Neural cell (in vitro differentiated cells): ENCODE data around the gene GMPPB. TPM values are rescaled to one million over a fixed set of nuclear protein-coding genes. Genes with fewer than 3 reads are reported as not detected.

Experiments
- H2AFZ ChIP-seq: fragments of 200-600, 300-800 bp; sonication (generic), shearing (Covaris generic); 2 replicates; pipeline ENCODE4 v1.6.0; 2014; ENCODE audit warnings: low read depth, mild to moderate bottlenecking, antibody characterized with exemption, low read length, moderate library complexity
- H3F3A ChIP-seq: fragments of 200-600 bp; shearing (Covaris generic); 2 replicates; pipeline ENCODE4 v1.6.1; 2016; ENCODE audit warnings: mild to moderate bottlenecking, moderate library complexity, mixed read lengths, antibody characterized with exemption, low read length; ENCODE audit not compliant: insufficient read depth, poor library complexity, severe bottlenecking
- H3K27ac ChIP-seq: fragments of 200-600, 300-800 bp; sonication (generic), shearing (Covaris generic); 2 replicates; pipeline ENCODE4 v1.5.1; 2014; ENCODE audit warnings: mild to moderate bottlenecking, low read length, moderate library complexity
- H3K27me3 ChIP-seq: fragments of 300-800, 200-600 bp; sonication (generic), shearing (Covaris generic); 2 replicates; pipeline ENCODE4 v1.6.0; 2014; ENCODE audit warnings: mild to moderate bottlenecking, low read depth, low read length, moderate library complexity; ENCODE audit not compliant: insufficient read depth
- H3K36me3 ChIP-seq: fragments of 300-800, 200-600 bp; sonication (generic), shearing (Covaris generic); 2 replicates; pipeline ENCODE4 v1.5.1; 2014; ENCODE audit warnings: mild to moderate bottlenecking, antibody characterized with exemption, low read length, moderate library complexity; ENCODE audit not compliant: insufficient read depth
- H3K4me2 ChIP-seq: fragments of 300-800, 200-600 bp; sonication (generic), shearing (Covaris generic); 2 replicates; pipeline ENCODE4 v1.6.0; 2014; ENCODE audit warnings: mild to moderate bottlenecking, low read length
- H3K4me3 ChIP-seq: fragments of 300-800, 200-600 bp; sonication (generic), shearing (Covaris generic); 2 replicates; pipeline ENCODE4 v1.5.1; 2014; ENCODE audit warnings: mild to moderate bottlenecking, low read length, moderate library complexity
- H3K79me2 ChIP-seq: fragments of 200-600 bp; shearing (Covaris generic); replicated peaks from 2 replicates; pipeline ENCODE4 v1.6.0; 2014; ENCODE audit warnings: mild to moderate bottlenecking, low read length, moderate library complexity; ENCODE audit not compliant: insufficient read depth
- H3K9ac ChIP-seq: fragments of 300-800, 200-600 bp; sonication (generic), shearing (Covaris generic); 2 replicates; pipeline ENCODE4 v1.6.1; 2016; ENCODE audit warnings: mild to moderate bottlenecking, low read length, mixed read lengths
- H3K9me2 ChIP-seq: fragments of 200-600 bp; shearing (Covaris generic); 2 replicates; pipeline ENCODE4 v1.6.1; 2016; ENCODE audit warnings: mild to moderate bottlenecking, low read length, mixed read lengths; ENCODE audit not compliant: insufficient read depth
- H3K9me3 ChIP-seq: fragments of 200-600, 300-800 bp; sonication (generic), shearing (Covaris generic); 2 replicates; pipeline ENCODE4 v1.6.1; 2016; ENCODE audit warnings: mild to moderate bottlenecking, mixed run types, low read length, moderate library complexity, mixed read lengths
- H4K20me1 ChIP-seq: fragments of 200-600 bp; shearing (Covaris generic); 2 replicates; pipeline ENCODE4 v1.6.1; 2016; ENCODE audit warnings: mild to moderate bottlenecking, mixed run types; ENCODE audit not compliant: insufficient read depth
- EP300 ChIP-seq: fragments of 450-650 bp; conservative IDR thresholded peaks from 2 replicates; pipeline ENCODE4 v1.6.1; 2014; ENCODE audit warnings: antibody characterized with exemption, mild to moderate bottlenecking, moderate library complexity; ENCODE audit not compliant: poor library complexity, severe bottlenecking
- EZH2 ChIP-seq: fragments of 200-600, 300-800 bp; shearing (Covaris generic), sonication (generic); IDR thresholded peaks from 2 replicates; pipeline ENCODE4 v1.6.1; 2014; ENCODE audit warnings: antibody characterized with exemption, low read length, borderline replicate concordance, mild to moderate bottlenecking; ENCODE audit not compliant: insufficient read depth, poor library complexity, severe bottlenecking
- MXI1 ChIP-seq: fragments of 450-650 bp; conservative IDR thresholded peaks from 2 replicates; pipeline ENCODE4 v1.6.1; 2014; ENCODE audit warnings: antibody characterized with exemption, mild to moderate bottlenecking; ENCODE audit not compliant: poor library complexity, severe bottlenecking
- POLR2AphosphoS5 ChIP-seq: IDR thresholded peaks from 2 replicates; pipeline ENCODE4 v1.6.1; 2012
- RAD21 ChIP-seq: fragments of 450-650 bp; conservative IDR thresholded peaks from 2 replicates; pipeline ENCODE4 v1.6.1; 2014; ENCODE audit warnings: antibody characterized with exemption, mild to moderate bottlenecking, moderate library complexity
- SMC3 ChIP-seq: fragments of 450-650 bp; conservative IDR thresholded peaks from 2 replicates; pipeline ENCODE4 v1.6.1; 2014; ENCODE audit warnings: antibody characterized with exemption, mild to moderate bottlenecking, moderate library complexity; ENCODE audit not compliant: poor library complexity
- TAF1 ChIP-seq: IDR thresholded peaks from 2 replicates; pipeline ENCODE4 v1.6.1; 2012; ENCODE audit warnings: low read depth
- polyA plus RNA-seq: library from polyadenylated mRNA; depleted of rRNA; stranded (reverse); fragments of >200 nt; gene quantifications from 2 replicates; pipeline ENCODE4 v1.2.3, GENCODE V29; 2014
- TF ChIP-seq, protein P1 (sequence below): IDR thresholded peaks from 2 replicates; pipeline ENCODE4 v1.6.1; 2012; ENCODE audit warnings: borderline replicate concordance
- TF ChIP-seq, protein P2 (sequence below): fragments of 450-650 bp; IDR thresholded peaks from 2 replicates; pipeline ENCODE4 v1.5.1; 2014; ENCODE audit warnings: antibody characterized with exemption, mild to moderate bottlenecking, moderate library complexity; ENCODE audit not compliant: poor library complexity, severe bottlenecking

The GMPPB gene
- polyA plus RNA-seq, 1 donor from 2014 or later, result 20.8 TPM

DNA sequence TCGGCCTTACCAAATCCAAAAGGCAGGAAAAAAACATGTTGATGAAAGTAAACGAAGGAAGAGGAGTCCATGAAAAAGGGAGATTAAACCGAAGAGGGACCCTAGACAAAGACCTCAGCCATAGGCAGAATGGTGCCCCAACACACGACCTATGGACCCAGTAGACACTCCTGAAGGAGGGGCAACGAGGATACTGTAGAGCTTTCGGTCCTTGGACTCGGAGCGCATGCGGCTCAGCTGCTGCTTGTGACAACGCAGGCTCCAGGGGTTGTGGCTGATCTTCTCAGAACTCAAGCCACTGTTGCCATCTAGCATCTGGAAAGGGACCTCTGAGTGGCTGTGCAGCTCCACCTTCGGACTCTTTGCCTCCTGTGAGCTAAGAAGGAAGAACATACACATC lies 8.8 kb upstream of the GMPPB start:
- Histone ChIP-seq H4K20me1 (no peaks in the 10 kb centered on the region), H3K79me2 (no peaks in the 10 kb centered on the region), H3K9me3 (no peaks in the 10 kb centered on the region), H3K27me3 (no peaks in the 10 kb centered on the region), H3K27ac (no peak overlapping the region), H3K36me3 (no peaks in the 10 kb centered on the region), H3F3A (no peaks in the 10 kb centered on the region), H3K9ac (no peak overlapping the region), H3K4me2 (no peak overlapping the region), H3K4me3 (no peak overlapping the region), H2AFZ (no peak overlapping the region), H3K9me2 (no peaks in the 10 kb centered on the region)
- TF ChIP-seq EP300 (no peak), EZH2 (no peak), SMC3 (no peak), MXI1 (no peak), POLR2AphosphoS5 (no peak), RAD21 (no peak), TAF1 (no peak)
- TF ChIP-seq, protein P1, sequence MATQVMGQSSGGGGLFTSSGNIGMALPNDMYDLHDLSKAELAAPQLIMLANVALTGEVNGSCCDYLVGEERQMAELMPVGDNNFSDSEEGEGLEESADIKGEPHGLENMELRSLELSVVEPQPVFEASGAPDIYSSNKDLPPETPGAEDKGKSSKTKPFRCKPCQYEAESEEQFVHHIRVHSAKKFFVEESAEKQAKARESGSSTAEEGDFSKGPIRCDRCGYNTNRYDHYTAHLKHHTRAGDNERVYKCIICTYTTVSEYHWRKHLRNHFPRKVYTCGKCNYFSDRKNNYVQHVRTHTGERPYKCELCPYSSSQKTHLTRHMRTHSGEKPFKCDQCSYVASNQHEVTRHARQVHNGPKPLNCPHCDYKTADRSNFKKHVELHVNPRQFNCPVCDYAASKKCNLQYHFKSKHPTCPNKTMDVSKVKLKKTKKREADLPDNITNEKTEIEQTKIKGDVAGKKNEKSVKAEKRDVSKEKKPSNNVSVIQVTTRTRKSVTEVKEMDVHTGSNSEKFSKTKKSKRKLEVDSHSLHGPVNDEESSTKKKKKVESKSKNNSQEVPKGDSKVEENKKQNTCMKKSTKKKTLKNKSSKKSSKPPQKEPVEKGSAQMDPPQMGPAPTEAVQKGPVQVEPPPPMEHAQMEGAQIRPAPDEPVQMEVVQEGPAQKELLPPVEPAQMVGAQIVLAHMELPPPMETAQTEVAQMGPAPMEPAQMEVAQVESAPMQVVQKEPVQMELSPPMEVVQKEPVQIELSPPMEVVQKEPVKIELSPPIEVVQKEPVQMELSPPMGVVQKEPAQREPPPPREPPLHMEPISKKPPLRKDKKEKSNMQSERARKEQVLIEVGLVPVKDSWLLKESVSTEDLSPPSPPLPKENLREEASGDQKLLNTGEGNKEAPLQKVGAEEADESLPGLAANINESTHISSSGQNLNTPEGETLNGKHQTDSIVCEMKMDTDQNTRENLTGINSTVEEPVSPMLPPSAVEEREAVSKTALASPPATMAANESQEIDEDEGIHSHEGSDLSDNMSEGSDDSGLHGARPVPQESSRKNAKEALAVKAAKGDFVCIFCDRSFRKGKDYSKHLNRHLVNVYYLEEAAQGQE, result no peak
- TF ChIP-seq, protein P2, sequence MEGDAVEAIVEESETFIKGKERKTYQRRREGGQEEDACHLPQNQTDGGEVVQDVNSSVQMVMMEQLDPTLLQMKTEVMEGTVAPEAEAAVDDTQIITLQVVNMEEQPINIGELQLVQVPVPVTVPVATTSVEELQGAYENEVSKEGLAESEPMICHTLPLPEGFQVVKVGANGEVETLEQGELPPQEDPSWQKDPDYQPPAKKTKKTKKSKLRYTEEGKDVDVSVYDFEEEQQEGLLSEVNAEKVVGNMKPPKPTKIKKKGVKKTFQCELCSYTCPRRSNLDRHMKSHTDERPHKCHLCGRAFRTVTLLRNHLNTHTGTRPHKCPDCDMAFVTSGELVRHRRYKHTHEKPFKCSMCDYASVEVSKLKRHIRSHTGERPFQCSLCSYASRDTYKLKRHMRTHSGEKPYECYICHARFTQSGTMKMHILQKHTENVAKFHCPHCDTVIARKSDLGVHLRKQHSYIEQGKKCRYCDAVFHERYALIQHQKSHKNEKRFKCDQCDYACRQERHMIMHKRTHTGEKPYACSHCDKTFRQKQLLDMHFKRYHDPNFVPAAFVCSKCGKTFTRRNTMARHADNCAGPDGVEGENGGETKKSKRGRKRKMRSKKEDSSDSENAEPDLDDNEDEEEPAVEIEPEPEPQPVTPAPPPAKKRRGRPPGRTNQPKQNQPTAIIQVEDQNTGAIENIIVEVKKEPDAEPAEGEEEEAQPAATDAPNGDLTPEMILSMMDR, result no peak

DNA sequence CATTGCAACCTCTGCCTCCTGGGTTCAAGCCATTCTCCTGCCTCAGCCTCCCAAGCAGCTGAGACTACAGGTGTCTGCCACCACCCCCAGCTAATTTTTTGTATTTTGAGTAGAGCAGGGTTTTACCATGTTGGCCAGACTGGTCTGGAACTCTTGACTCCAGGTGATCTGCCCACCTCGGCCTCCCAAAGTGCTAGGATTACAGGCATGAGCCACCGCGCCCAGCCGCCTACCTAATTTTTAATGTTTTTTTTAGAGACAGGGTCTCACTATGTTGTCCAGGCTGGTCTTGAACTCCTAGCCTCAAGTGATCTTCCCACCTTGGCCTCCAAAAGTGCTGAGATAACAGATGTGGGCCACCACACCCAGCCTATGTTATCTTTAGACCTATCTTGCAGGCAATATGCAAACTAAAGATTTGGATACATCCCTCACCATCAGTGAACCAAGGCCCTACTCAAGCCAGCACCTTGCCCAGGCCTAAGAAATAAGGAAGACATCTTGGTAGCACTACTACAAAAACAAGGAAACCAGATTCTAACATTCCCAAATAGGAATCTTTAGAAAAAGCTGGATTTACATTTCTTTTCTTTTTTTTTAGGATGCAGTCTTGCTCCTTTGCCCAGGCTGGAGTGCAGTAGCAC lies 6.3 kb upstream of the GMPPB start:
- Histone ChIP-seq H3K4me3 (no peak overlapping the region), H2AFZ (no peak overlapping the region), H3K4me2 (no peak overlapping the region), H3K9ac (no peak overlapping the region), H3K27ac (no peak overlapping the region), H3K9me3 (no peaks in the 10 kb centered on the region), H3K36me3 (no peaks in the 10 kb centered on the region), H3K79me2 (no peaks in the 10 kb centered on the region), H4K20me1 (no peaks in the 10 kb centered on the region), H3K27me3 (no peaks in the 10 kb centered on the region), H3K9me2 (no peaks in the 10 kb centered on the region), H3F3A (no peaks in the 10 kb centered on the region)
- TF ChIP-seq SMC3 (no peak), POLR2AphosphoS5 (no peak), EZH2 (no peak), MXI1 (no peak), TAF1 (no peak), EP300 (no peak), RAD21 (no peak)
- TF ChIP-seq, protein P1, result no peak
- TF ChIP-seq, protein P2, result no peak
